Activated CD8-positive, alpha-beta memory T cell treated with anti-CD3 and anti-CD28 coated beads, Interleukin-2, amount 50 U/mL, for 1 hour (primary cell): ENCODE results near the gene ARMC3.
"Not testable (repeated sequence)": the region's sequence is repeated elsewhere in the genome, so short reads cannot be mapped to it uniquely, and the experiment has no call there.

Experiments used
- DNase-seq: peaks from one replicate; pipeline ENCODE4 v3.0.0-alpha.2; 2020; ENCODE audit errors: extremely low read depth

Gene ARMC3, protein sequence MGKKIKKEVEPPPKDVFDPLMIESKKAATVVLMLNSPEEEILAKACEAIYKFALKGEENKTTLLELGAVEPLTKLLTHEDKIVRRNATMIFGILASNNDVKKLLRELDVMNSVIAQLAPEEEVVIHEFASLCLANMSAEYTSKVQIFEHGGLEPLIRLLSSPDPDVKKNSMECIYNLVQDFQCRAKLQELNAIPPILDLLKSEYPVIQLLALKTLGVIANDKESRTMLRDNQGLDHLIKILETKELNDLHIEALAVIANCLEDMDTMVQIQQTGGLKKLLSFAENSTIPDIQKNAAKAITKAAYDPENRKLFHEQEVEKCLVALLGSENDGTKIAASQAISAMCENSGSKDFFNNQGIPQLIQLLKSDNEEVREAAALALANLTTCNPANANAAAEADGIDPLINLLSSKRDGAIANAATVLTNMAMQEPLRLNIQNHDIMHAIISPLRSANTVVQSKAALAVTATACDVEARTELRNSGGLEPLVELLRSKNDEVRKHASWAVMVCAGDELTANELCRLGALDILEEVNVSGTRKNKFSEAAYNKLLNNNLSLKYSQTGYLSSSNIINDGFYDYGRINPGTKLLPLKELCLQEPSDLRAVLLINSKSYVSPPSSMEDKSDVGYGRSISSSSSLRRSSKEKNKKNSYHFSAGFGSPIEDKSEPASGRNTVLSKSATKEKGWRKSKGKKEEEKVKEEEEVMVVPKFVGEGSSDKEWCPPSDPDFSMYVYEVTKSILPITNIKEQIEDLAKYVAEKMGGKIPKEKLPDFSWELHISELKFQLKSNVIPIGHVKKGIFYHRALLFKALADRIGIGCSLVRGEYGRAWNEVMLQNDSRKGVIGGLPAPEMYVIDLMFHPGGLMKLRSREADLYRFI

DNA sequence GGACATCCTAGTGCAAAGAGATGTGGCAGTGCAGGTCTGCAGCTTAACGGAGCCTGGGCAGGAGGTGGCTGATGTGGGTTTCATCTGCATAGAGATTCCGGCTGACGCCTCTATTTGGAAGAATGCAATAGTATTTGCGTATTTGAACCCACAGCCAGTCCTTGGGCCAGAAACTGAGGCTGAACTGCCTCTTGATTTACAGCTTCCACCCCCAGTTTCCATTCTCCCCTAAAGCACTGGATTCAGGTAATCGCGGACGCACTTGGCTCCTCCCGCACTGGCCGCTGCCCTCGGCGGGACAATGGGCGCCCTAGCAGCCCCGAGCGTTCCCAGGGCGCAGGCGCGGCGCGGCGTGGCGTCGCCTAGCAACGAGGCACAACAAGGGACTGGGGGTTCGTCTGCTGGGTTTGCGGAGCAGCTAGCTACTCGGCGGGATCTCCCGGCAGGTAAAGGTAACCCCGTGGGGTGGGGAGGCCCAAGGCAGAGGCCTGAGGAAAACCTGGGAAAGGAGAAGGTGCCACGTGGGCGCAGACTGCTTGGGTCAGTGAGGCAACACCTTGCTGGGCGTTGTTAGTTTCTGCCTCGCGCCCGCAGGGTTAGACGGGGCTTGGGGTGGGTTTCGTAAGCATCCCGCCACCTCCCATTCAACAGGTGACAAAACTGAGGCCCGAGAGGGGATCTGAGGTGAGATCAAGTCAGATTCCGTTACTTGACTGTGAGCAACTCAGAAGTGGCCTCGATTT, at the start of gene ARMC3:
Gene ARMC3, plus strand, starts transcription at position 393 of the 743 bp plus-strand sequence. CDS start 3,944 bp downstream, outside the sequence.
- peak; percentile 36 for DNase-seq

DNA sequence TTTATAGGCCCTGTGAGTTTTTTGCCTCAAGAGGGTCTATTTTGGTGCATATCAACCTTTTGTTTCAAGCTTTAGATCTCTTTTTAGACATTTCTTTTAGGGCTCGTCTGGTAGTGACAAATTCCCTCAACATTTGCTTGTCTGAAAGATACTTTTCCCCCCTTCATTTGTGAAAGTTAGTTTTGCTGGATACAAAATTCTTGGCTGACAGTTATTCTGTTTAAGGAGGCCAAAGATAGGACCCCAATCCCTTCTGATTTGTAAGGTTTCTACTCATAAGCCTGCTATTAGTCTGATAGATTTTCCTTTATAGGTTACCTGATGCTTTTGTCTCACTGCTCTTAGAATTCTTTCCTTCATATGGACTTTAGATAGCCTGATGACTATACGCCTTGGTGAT, 36.1 kb upstream of the ARMC3 start:
- no peak for DNase-seq

DNA sequence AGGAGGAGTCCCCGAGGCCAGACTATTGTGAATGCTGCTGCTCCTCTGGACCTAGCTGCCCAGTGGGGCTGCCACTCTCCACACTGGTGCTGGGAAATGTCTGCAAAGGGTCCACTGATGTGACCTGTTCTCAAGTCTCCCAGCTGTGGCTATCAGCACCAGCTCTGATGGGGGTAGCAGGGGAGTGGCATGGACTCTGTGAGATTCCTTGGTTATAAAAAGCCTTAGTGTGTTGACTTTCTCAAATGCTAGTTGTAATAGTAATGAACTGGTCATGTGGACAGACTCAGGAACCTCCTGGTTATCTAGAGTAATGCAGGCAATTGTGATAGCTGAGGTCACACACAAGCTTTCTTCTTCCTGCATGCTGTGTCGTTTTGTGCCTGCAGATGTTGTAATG, 34.1 kb upstream of the ARMC3 start:
- DNase-seq = no peak

DNA sequence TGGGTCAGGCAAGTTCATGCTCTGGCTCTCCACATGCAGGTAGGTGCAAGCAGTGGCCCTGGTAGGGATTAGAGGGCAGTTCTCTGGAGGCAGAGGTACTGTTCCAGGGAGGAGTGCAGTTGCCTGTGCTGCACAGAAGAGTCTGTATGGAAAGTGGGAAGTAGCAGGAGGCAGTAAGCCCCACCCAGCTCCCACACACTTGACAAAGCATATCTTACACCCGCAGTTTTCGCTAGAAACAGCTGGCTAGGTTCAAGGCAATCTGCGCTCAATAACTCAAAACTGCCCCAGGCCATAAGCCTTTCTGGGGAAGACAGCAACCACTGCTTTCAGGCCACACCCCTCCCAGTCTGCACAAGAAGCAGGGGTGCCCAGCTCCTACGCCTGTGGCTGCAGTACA, 33.1 kb upstream of the ARMC3 start:
- no peak for DNase-seq

DNA sequence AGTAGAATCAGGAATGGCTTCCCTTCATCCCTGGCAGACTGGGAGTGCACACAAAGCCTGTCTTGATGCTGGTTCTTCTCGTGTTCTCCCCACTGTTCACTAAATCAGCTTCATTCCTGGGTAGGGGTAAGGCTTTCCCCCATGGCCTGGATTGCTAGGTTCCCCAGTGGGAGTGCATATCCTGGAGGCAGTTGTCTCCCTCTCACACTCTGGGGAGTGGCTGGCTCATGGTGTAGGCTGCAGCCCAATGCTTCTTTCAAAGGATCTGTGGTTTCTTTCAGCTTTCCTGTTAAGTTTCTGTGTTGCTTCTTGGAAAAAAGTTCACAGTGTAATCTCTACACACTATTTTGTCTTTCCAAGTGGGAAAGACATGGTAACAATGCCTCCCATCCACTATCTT, 32.6 kb upstream of the ARMC3 start:
- DNase-seq = no peak

DNA sequence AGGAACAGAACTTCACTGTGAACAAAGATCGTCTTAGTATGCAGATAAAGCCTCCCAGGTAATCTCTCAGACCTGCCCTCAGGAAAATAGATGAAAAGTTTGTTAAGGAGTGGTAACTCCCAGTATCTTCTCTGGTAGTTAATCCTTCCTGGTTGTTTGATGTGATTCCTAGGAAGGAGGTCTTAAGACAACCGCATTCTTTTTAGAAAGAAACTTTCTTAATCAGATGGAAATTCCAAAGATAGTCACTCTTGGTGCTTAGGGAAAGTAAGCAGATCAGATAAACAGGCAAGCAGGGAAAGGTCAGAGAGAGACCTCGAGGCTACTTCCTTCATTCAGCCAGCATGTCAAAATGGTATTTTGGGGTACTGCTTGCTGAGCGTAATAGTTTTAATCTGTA, 30.5 kb upstream of the ARMC3 start:
- DNase-seq = no peak

DNA sequence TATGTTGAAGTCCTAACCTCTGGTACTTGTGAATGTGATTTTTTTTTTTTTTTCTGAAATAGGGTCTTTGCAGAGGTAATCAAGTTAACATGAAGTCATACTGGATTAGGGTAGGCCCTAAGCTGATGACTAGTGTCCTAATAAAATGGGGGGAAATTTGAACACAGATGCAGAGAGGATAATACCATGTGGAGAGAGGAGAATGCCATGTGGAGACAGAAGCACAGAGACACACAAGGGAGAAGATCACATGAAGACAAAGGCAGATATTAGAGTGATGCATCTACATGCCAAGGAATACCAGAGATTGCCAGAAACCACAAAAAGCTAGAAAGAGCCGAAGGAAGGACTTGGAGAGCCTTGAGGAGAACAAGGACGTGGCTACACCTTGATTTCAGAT, 28.5 kb upstream of the ARMC3 start:
- no peak for DNase-seq

DNA sequence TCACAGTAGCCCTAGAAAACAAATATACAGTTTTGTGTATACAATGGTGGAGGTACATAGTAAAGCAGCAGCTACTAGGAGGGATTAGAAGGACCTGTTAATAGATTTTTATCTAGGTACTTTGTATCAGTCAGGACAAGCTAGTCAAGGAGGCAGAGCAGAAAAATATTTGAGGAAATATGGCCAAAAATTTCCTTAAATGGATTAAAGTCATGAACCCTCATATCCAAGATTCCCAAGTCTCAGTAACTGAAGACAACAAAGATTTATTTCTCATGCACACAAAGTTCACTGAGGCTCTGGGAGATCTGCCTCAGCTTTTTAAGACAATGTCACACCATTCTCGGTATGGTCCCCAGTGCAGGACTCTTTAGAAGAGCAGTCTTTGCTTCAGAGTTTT, 28.1 kb upstream of the ARMC3 start:
- no peak for DNase-seq

DNA sequence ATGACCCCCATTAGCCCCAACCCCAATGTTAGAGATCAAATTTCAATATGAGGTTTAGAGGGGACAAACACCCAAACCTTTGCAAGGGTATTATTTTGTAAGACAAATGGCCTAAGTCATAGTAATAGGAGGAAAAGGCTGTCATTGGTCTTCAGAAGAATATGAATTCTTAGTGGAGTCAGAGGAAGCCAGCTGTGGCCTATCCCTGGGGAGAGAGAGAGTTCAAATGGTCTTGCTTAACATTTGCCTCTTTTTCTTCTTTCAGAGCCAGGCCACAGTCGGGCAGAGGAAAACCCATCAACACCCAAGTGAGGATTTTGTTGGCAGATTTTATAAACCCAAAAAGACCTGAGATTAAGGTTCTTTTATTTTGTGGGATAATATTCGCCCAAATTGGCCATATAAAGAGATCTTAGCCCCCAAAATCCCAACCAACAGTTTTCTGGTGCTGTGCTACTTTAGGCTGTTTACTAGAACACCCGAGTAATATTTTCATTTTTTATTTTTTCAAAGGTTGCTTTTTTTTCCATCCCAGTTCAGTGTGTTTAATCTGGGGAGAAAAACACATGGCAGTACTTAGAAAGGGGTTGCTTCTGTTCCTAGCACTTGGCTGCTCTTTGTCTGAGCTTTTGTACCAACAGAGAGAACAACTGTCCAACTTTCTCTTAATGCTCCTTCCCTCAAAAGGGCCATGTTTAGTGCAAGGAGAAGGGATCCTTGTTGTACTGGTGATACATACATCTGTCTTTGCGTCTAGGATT, 26.8 kb upstream of the ARMC3 start:
- DNase-seq = no peak

DNA sequence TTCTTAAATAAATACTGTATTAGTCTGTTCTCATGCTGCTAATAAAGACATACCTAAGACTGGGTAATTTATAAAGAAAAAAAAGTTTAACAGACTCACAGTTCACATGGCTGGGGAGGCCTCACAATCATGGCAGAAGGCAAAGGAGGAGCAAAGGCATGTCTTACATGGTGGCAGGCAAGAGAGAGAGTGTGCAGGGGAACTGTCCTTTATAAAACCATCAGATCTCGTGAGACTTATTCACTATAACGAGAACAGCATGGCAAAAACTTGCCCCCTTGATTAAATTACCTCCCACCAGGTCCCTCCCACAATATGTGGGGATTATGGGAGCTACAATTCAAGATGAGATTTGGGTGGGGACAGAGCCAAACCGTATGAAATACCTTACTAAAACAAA, 25.7 kb upstream of the ARMC3 start:
- not testable (repeated sequence) for DNase-seq

DNA sequence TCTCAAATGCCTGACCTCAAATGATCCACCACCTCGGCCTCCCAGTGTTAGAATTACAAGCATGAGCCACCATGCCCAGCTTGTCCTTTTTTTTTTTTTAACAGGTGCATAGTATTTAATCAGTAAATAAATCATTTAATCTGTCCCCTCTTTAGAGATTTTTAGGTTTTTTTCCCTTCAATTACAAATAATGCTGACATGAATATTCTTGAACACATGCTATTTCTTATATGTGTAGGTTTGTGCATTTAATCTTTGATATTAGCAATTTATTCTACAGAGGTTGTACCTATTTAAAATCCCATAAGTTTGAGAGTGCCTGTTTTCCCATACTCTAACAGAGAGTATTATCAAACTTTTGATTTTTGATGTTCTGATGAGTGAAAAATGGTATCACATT, 24.2 kb upstream of the ARMC3 start:
- no peak for DNase-seq

DNA sequence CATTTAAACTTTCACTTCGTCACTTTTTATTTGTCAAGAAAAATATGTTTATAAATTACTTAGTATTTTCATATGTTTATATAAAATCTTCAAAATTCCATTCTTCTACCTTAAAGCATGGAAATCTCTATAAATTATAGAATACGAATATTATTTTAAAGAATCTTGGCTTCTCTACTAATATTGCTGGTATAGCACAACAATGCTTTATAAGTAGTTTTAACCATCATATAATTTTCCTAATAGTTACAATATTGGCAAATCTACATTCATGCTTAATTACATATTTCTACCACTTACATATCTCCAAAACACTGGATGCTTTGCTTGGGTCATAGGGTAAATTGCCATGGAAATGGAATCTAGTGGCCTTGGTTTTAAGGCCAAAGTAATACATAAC, 21.1 kb upstream of the ARMC3 start:
- no peak for DNase-seq

DNA sequence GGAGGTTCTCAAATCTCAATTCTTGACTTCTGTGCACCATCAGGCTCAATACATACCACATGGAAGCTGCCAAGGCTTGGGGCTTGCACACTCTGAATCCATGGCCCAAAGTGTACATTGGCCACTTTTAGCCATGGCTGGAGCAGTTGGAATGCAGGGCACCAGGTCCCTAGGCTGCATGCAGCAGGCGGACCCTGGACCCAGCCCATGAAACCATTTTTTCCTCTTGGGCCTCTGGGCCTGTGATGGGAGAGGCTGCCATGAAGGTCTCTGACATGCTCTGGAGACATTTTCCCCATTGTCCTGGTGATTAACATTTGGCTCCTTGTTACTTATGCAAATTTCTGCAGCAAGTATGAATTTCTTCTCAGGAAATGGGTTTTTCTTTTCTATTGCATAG, 19.0 kb upstream of the ARMC3 start:
- no peak for DNase-seq

DNA sequence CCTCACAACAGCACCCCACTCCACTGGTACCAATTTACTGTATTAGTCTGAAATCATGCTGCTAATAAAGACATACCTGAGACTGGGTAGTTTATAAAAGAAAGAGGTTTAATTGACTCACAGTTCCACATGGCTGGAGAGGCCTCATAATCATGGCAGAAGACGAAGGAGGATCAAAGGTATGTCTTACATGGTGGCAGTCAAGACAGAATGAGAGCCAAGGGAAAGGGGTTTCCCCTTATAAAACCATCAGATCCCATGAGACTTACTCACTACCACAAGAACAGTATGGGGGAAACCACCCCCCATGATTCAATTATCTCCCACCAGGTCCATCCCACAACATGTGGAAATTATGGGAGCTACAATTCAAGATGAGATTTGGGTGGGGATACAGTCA, 18.2 kb upstream of the ARMC3 start:
- not testable (repeated sequence) for DNase-seq

DNA sequence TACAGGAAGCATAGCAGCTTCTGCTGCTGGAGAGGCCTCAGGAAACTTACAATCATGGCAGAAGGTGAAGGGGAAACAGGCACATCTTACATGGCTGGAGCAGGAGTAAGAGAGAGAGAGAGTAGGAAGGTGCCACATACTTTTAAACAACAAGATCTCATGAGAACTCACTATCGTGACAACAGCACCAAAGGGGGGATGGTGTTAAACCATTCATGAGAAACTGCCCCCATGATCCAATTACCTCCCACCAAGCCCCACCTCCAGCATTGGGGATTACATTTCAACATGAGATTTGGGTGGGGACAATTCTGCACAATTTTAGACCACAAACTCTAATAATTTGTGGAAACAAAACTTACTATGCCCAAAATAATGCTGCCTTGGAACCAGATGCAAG, 16.8 kb upstream of the ARMC3 start:
- DNase-seq = no peak

DNA sequence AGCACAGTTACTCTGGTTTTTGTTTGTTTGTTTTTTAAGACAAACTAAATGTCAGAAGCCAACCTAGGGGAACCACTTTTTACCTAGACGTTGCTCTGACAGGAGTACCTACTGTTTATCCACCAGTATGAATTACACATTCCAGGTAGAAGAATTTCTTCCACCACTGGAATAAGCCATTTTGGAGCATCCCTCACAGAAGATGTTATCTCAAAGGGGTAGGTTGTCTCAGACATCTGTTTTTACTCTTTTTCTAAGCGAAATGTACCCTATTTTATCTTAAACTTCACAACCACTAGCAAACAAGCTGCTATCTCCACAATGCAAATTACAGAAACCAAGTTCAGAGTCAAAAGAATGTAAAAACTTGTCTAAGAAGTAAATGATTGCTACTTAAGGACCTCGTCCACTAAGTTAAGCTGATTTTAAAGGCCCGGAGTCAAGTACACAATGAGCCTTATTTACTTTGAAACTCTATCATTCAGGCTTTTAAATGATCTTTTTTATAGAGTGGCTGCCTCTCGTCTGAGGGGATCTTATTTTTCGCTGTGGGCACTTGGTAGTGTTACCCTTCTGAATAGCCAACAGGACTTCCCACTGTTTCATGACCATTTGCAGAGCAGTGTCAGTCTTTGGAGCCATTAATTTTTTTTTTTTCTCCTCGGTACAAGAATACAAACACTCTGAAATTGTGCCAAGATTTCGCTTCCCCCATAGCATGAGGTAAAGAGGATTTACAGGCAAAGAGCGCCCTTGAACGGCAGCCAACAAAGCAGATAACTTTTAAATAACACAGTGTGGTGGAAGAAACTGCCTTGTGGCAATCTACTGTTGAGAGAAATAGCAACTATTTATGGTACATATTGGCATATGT, 15.7 kb upstream of the ARMC3 start:
- DNase-seq = no peak

DNA sequence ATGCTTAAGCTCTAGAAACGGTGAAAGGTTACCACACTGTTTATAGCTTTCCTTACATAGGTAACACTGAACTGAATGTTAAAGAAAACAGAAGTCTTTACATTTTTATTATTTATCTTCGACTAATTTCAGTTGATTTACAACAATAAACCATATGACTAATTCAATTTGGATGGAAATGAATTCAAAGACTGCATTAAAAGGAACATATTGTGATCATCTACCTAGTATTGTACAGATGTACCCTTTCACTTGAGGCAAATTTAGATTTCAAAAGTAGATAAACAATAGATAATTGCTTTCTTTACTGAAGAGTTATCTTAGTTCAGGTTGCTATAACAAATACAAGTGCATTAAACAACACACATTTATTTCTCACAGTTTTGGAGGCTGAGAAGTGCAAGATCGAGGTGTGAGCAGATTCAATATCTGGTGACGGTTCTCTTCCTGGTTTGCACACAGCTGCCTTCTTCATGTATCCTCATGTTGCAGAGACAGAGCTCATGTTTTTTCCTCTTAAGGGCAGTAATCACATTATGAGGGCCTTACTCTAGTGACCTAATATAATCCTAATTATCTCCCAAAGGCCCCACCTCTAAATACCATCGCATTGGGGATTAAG, 15.0 kb upstream of the ARMC3 start:
- DNase-seq = no peak

DNA sequence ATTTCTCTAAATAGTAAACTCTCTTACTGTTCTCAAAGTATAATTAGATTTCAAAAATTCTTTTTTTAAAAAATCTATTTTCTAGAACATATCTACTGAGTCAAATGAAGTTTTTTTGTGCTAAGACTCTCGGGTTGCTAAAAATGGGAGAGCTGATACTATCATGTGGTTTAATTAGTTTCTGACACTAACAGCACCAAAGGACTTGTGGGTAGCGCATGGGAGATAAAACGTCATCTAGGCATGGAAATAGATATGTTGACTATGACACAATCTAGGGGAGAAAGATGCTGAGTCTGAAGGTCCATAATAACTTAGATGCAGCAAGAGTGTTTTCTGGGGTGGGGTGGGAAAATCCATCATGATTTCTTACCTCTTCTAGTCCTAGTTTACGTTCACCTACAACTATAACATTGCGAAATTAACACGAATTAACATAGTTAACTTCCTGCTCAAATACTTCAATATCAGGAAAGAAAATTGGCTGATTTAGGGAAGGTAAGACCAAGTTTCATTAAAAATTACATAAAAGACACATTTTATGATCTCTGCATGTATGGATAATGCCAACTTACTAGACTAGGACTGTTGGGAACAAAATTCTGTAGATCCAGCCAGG, 14.3 kb upstream of the ARMC3 start:
- no peak for DNase-seq

DNA sequence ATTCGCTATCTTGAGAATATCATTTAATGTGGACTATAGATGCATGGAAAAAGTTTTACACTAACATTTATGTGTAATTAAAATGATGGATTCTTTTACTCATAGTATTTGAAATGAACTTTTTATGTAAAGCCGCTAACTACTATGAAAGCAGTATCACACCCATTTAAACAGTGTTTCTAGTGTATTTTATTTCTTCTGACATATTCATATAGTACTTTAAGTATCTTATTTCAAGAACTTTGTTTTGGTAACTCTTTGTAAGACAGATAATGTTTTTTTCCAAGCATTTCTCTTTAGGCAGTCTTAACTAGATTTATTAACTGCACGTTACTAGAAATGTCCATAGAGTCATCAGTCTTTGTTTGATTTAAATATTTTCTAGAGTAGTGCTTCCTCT, 12.5 kb upstream of the ARMC3 start:
- no peak for DNase-seq

DNA sequence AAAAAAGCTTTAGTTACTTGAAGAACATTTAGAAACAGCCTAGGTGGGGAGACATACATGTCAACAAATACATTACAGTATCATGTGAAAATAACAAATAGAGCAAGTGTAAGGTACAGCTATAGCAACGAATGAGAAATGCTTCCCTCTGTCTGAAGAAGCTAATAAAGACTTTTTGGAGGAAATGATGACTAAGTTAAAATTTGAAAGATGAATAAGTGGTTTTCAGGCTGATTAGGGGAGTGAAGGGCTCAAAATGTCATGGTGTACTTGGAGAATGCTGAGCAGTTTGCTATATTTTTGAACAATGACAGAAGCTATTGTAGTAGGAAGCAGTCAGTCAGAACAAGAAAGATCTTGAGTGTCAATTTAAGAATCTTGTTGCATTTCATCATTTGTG, 2.8 kb upstream of the ARMC3 start:
- no peak for DNase-seq
